PFSK-1 (cell line): ENCODE measurements around the gene ALPK3.

ENCODE experiments used
- FOXP2 ChIP-seq: optimal IDR thresholded peaks from 2 replicates; pipeline ENCODE3; 2011; ENCODE audit warnings: borderline replicate concordance, control low read depth, inconsistent platforms; ENCODE audit not compliant: insufficient read depth; ENCODE audit errors: extremely low read length, extremely low read depth
- POLR2AphosphoS5 ChIP-seq: IDR thresholded peaks from 2 replicates; pipeline ENCODE4 v1.6.1; 2012; ENCODE audit warnings: low read depth, mild to moderate bottlenecking, control low read depth, low read length, moderate library complexity
- SIN3A ChIP-seq: IDR thresholded peaks from 2 replicates; pipeline ENCODE4 v1.6.1; 2012; ENCODE audit warnings: mild to moderate bottlenecking, low read length, moderate library complexity, borderline replicate concordance; ENCODE audit not compliant: insufficient read depth
- TAF1 ChIP-seq: IDR thresholded peaks from 2 replicates; pipeline ENCODE4 v1.6.1; 2012; ENCODE audit warnings: low read length, control low read depth, borderline replicate concordance; ENCODE audit not compliant: insufficient read depth
- TF ChIP-seq, protein P1 (sequence below), 2 experiments: IDR thresholded peaks; 2 replicates each; pipeline versions ENCODE4 v1.6.1 to v1.8.0; 2011 to 2012; ENCODE audit warnings: low read depth in 2 of 2, low read length in 2 of 2, control low read depth in 1 of 2, inconsistent platforms in 1 of 2, mild to moderate bottlenecking in 1 of 2, moderate library complexity in 1 of 2; ENCODE audit not compliant: insufficient read depth in 1 of 2

ALPK3 gene

DNA sequence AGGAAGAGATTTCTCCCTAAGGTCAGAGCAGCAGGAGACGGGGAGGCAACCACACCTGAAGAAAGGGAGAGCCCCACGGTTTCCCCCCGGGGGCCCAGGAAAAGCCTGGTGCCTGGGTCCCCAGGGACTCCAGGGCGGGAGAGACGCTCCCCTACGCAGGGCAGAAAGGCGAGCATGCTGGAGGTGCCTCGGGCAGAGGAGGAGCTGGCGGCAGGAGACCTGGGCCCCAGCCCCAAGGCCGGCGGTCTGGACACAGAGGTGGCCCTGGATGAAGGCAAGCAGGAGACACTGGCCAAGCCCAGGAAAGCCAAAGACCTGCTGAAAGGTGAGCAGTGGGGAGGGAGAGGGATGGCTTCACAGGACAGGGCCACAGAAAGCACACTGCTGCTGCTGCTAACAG is 41.1 kb downstream of the ALPK3 start:
- TF ChIP-seq FOXP2 (no peak), TAF1 (no peak), SIN3A (no peak), POLR2AphosphoS5 (no peak)
- TF ChIP-seq, protein P1, sequence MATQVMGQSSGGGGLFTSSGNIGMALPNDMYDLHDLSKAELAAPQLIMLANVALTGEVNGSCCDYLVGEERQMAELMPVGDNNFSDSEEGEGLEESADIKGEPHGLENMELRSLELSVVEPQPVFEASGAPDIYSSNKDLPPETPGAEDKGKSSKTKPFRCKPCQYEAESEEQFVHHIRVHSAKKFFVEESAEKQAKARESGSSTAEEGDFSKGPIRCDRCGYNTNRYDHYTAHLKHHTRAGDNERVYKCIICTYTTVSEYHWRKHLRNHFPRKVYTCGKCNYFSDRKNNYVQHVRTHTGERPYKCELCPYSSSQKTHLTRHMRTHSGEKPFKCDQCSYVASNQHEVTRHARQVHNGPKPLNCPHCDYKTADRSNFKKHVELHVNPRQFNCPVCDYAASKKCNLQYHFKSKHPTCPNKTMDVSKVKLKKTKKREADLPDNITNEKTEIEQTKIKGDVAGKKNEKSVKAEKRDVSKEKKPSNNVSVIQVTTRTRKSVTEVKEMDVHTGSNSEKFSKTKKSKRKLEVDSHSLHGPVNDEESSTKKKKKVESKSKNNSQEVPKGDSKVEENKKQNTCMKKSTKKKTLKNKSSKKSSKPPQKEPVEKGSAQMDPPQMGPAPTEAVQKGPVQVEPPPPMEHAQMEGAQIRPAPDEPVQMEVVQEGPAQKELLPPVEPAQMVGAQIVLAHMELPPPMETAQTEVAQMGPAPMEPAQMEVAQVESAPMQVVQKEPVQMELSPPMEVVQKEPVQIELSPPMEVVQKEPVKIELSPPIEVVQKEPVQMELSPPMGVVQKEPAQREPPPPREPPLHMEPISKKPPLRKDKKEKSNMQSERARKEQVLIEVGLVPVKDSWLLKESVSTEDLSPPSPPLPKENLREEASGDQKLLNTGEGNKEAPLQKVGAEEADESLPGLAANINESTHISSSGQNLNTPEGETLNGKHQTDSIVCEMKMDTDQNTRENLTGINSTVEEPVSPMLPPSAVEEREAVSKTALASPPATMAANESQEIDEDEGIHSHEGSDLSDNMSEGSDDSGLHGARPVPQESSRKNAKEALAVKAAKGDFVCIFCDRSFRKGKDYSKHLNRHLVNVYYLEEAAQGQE (IDR thresholded peaks at IDR 0.05; ENCODE audit: insufficient read depth in 1 of 2, low read depth in 2 of 2, low read length in 2 of 2), result no peak

DNA sequence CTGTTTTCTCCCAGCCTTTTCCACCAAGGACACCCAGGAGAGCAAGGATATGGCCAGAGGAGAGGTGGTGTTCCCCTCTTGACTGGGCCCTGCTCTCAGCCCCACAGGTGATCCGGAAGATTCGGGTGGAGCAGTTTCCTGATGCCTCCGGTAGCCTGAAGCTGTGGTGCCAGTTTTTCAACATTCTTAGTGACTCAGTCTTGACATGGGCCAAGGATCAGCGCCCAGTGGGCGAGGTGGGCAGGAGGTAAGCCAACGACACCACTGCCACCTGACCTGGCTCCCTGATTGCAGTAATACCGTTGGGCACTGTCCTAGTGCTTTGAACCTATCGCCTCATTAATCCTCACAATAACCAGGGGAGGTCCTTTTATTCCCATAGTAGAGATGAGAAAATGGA is 42.0 kb downstream of the ALPK3 start:
- no peak for TF ChIP-seq POLR2AphosphoS5
- no peak for TF ChIP-seq TAF1
- TF ChIP-seq, protein P1 (IDR thresholded peaks at IDR 0.05; ENCODE audit: insufficient read depth in 1 of 2, low read depth in 2 of 2, low read length in 2 of 2), result no peak
- no peak for TF ChIP-seq FOXP2
- TF ChIP-seq SIN3A, result no peak

DNA sequence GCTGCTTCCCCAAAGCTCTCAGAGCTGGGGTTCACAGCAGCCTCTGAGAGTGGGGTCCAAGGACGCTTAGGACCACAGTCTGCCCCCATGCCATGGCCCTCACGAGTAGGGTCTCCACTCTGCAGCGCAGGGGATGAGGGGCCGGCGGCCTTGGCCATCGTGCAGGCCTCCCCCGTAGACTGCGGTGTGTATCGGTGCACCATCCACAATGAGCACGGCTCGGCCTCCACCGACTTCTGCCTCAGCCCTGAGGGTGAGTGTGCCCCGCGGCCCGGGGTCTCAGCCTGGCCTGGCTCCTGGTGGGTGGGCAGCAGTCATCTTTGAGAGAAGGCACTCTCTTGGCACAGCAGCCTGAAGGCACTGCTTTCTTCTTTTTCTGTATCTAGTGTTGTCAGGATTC is 42.5 kb downstream of the ALPK3 start:
- no peak for TF ChIP-seq SIN3A
- no peak for TF ChIP-seq POLR2AphosphoS5
- TF ChIP-seq, protein P1 (IDR thresholded peaks at IDR 0.05; ENCODE audit: insufficient read depth in 1 of 2, low read depth in 2 of 2, low read length in 2 of 2), result no peak
- no peak for TF ChIP-seq FOXP2
- no peak for TF ChIP-seq TAF1

DNA sequence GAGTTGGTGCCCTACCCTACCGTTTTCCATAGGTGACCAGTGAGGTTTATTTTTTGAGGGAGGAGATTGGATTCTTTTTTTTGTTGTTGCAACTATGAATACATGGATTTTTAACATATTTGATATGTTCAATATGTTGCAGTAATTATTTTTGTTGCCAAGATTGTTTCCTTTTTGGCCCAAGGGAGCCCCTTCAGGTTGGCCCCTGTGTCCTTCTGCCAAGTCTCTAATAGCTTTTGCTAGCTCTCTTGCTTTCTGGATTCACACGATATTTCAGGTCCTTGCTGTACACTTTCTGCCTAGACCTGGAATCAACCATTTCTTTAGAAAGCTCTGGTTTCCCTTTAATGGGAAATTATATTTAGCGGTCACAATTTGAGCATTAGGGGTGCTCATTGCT is 44.6 kb downstream of the ALPK3 start:
- TF ChIP-seq TAF1, result no peak

DNA sequence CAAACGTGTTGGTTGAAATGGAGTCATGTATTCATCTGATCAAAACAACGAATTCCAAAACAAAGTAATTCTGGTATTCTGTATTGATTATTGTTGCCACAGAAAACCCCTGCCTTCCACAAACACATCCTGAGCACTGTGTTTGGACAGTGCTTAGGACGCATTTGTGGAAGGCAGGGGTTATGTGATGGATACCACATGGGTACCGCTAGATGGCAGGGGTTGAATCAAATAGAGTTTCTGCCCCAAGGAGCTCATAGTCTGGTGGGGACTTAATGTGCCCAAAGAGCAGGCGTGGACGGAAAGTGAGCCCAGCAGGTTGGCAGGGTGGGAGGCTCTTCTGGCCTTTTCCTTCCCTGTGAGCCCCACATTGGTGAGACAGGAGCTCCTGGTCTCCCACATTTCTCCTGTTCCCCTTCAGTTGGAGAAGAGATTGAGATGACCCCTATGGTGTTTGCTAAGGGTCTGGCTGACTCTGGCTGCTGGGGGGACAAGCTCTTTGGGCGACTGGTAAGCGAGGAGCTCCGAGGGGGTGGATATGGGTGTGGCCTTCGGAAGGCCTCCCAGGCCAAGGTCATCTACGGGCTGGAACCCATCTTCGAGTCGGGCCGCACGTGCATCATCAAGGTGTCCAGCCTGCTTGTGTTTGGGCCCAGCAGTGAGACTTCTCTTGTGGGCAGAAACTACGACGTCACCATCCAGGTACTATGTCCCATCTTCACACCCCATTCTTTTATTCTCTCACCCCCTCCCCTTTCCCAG is 45.2 kb downstream of the ALPK3 start:
- TF ChIP-seq, protein P1 (IDR thresholded peaks at IDR 0.05; ENCODE audit: insufficient read depth in 1 of 2, low read depth in 2 of 2, low read length in 2 of 2), result no peak
- TF ChIP-seq SIN3A (no peak), TAF1 (no peak), POLR2AphosphoS5 (no peak), FOXP2 (no peak)
